ENCODE data around the gene ZNF653. TPM values are rescaled to one million over a fixed set of nuclear protein-coding genes. Genes with fewer than 3 reads are reported as not detected.

Gene ZNF653
- 19.4 and 20.1 TPM in 2 replicates for total RNA-seq

- Mint-ChIP-seq H3K27ac (peak within 1 kb of the TSS; percentile 90), H3K4me1 (ENCODE audit: low read depth) (peaks cover 12% of the 10 kb centered on the region), H3K4me3 (ENCODE audit: low read depth) (peak within 1 kb of the TSS; percentile 89), H3K27me3 (ENCODE audit: low read depth) (no peaks in the 10 kb centered on the region), H3K36me3 (ENCODE audit: low read depth) (peaks cover 16% of the 10 kb centered on the region), H3K9me3 (no peaks in the 10 kb centered on the region)
- DNase-seq (ENCODE audit: low spot score), result peak; percentile 94
- intact Hi-C loops (cut with micrococcal nuclease), result loop anchor here (1.0 to 5.0 kb wide), 4 partner anchors 23 to 82 kb away; partner anchors contain the start of genes ECSIT, ODAD3 and PRKCSH
These were observed at the start of gene ZNF653 for GRCh38 chr19:11505504-11506100. ZNF653 (minus strand) TSS chr19:11505839; CDS start chr19:11505786, 53 bp downstream.

- Mint-ChIP-seq H3K27me3 (ENCODE audit: low read depth) (no peaks in the 10 kb centered on the region), H3K27ac (no peak overlapping the region), H3K9me3 (no peaks in the 10 kb centered on the region), H3K36me3 (ENCODE audit: low read depth) (peaks cover 28% of the 10 kb centered on the region), H3K4me3 (ENCODE audit: low read depth) (peak overlapping the region; percentile 3), H3K4me1 (ENCODE audit: low read depth) (peaks cover 23% of the 10 kb centered on the region)
- intact Hi-C loops (cut with micrococcal nuclease), result no loop called here
- no peak for DNase-seq (ENCODE audit: low spot score)
These were observed 49.6 kb upstream of the ZNF653 start for GRCh38 chr19:11555246-11555645.

- DNase-seq (ENCODE audit: low spot score), result no peak
These were observed 48.5 kb upstream of the ZNF653 start for GRCh38 chr19:11554160-11554559.

GRCh38 chr19:11552666-11553372 is 47.2 kb upstream of the ZNF653 start:
- intact Hi-C loops (cut with micrococcal nuclease), result no loop called here
- Mint-ChIP-seq H3K27me3 (ENCODE audit: low read depth) (no peaks in the 10 kb centered on the region), H3K36me3 (ENCODE audit: low read depth) (peaks cover 25% of the 10 kb centered on the region), H3K9me3 (no peaks in the 10 kb centered on the region), H3K4me3 (ENCODE audit: low read depth) (no peak overlapping the region), H3K4me1 (ENCODE audit: low read depth) (peaks cover 14% of the 10 kb centered on the region), H3K27ac (no peak overlapping the region)
- DNase-seq (ENCODE audit: low spot score), result no peak

More at GRCh38 chr19:11554160-11554559, 48.5 kb upstream of the ZNF653 start:
- Mint-ChIP-seq H3K4me1 (ENCODE audit: low read depth) (peaks cover 20% of the 10 kb centered on the region), H3K36me3 (ENCODE audit: low read depth) (peaks cover 28% of the 10 kb centered on the region), H3K4me3 (ENCODE audit: low read depth) (no peak overlapping the region), H3K27me3 (ENCODE audit: low read depth) (no peaks in the 10 kb centered on the region), H3K27ac (no peak overlapping the region), H3K9me3 (no peaks in the 10 kb centered on the region)
- intact Hi-C loops (cut with micrococcal nuclease), result no loop called here

GRCh38 chr19:11551603-11552235 is 46.1 kb upstream of the ZNF653 start:
- no peaks in the 10 kb centered on the region for H3K27me3 Mint-ChIP-seq (ENCODE audit: low read depth)
- no peak for DNase-seq (ENCODE audit: low spot score)
- intact Hi-C loops (cut with micrococcal nuclease), result no loop called here

GRCh38 chr19:11550265-11550664 is 44.6 kb upstream of the ZNF653 start:
- no peak overlapping the region for H3K27ac Mint-ChIP-seq
- peaks cover 14% of the 10 kb centered on the region for H3K36me3 Mint-ChIP-seq (ENCODE audit: low read depth)
- H3K4me3 Mint-ChIP-seq (ENCODE audit: low read depth), result no peak overlapping the region
- DNase-seq (ENCODE audit: low spot score), result no peak
- intact Hi-C loops (cut with micrococcal nuclease), result no loop called here
- H3K27me3 Mint-ChIP-seq (ENCODE audit: low read depth), result no peaks in the 10 kb centered on the region
- H3K9me3 Mint-ChIP-seq, result no peaks in the 10 kb centered on the region
- H3K4me1 Mint-ChIP-seq (ENCODE audit: low read depth), result peaks cover 2% of the 10 kb centered on the region

More at GRCh38 chr19:11551603-11552235, 46.1 kb upstream of the ZNF653 start:
- Mint-ChIP-seq H3K36me3 (ENCODE audit: low read depth) (peaks cover 21% of the 10 kb centered on the region), H3K4me1 (ENCODE audit: low read depth) (peaks cover 9% of the 10 kb centered on the region), H3K9me3 (no peaks in the 10 kb centered on the region), H3K4me3 (ENCODE audit: low read depth) (no peak overlapping the region), H3K27ac (no peak overlapping the region)

GRCh38 chr19:11549386-11549953 is 43.8 kb upstream of the ZNF653 start:
- no peak overlapping the region for H3K27ac Mint-ChIP-seq
- intact Hi-C loops (cut with micrococcal nuclease), result no loop called here
- H3K36me3 Mint-ChIP-seq (ENCODE audit: low read depth), result peaks cover 14% of the 10 kb centered on the region
- no peak overlapping the region for H3K4me3 Mint-ChIP-seq (ENCODE audit: low read depth)
- peaks cover 2% of the 10 kb centered on the region for H3K4me1 Mint-ChIP-seq (ENCODE audit: low read depth)
- H3K9me3 Mint-ChIP-seq, result no peaks in the 10 kb centered on the region
- DNase-seq (ENCODE audit: low spot score), result no peak
- no peaks in the 10 kb centered on the region for H3K27me3 Mint-ChIP-seq (ENCODE audit: low read depth)

- Mint-ChIP-seq H3K27ac (no peak overlapping the region), H3K9me3 (no peaks in the 10 kb centered on the region), H3K4me3 (ENCODE audit: low read depth) (no peak overlapping the region), H3K36me3 (ENCODE audit: low read depth) (peaks cover 5% of the 10 kb centered on the region), H3K27me3 (ENCODE audit: low read depth) (no peaks in the 10 kb centered on the region), H3K4me1 (ENCODE audit: low read depth) (no peaks in the 10 kb centered on the region)
- intact Hi-C loops (cut with micrococcal nuclease), result no loop called here
- no peak for DNase-seq (ENCODE audit: low spot score)
These were observed 42.5 kb upstream of the ZNF653 start for GRCh38 chr19:11547929-11548700.

- H3K36me3 Mint-ChIP-seq (ENCODE audit: low read depth), result no peaks in the 10 kb centered on the region
- H3K9me3 Mint-ChIP-seq, result no peaks in the 10 kb centered on the region
- intact Hi-C loops (cut with micrococcal nuclease), result no loop called here
- no peak overlapping the region for H3K4me3 Mint-ChIP-seq (ENCODE audit: low read depth)
- H3K27ac Mint-ChIP-seq, result no peak overlapping the region
- H3K4me1 Mint-ChIP-seq (ENCODE audit: low read depth), result peaks cover 3% of the 10 kb centered on the region
- no peak for DNase-seq (ENCODE audit: low spot score)
- peaks cover 18% of the 10 kb centered on the region for H3K27me3 Mint-ChIP-seq (ENCODE audit: low read depth)
These were observed 35.6 kb upstream of the ZNF653 start for GRCh38 chr19:11541238-11541637.

GRCh38 chr19:11540645-11541044 is 35.0 kb upstream of the ZNF653 start:
- intact Hi-C loops (cut with micrococcal nuclease), result no loop called here
- H3K4me1 Mint-ChIP-seq (ENCODE audit: low read depth), result peaks cover 4% of the 10 kb centered on the region

GRCh38 chr19:11539495-11540365 is 34.1 kb upstream of the ZNF653 start:
- Mint-ChIP-seq H3K36me3 (ENCODE audit: low read depth) (no peaks in the 10 kb centered on the region), H3K27ac (no peak overlapping the region), H3K27me3 (ENCODE audit: low read depth) (peaks cover 19% of the 10 kb centered on the region), H3K4me1 (ENCODE audit: low read depth) (peaks cover 8% of the 10 kb centered on the region), H3K9me3 (no peaks in the 10 kb centered on the region), H3K4me3 (ENCODE audit: low read depth) (no peak overlapping the region)
- no peak for DNase-seq (ENCODE audit: low spot score)
- intact Hi-C loops (cut with micrococcal nuclease), result no loop called here

More at GRCh38 chr19:11540645-11541044, 35.0 kb upstream of the ZNF653 start:
- H3K4me3 Mint-ChIP-seq (ENCODE audit: low read depth), result no peak overlapping the region
- no peak for DNase-seq (ENCODE audit: low spot score)
- no peaks in the 10 kb centered on the region for H3K36me3 Mint-ChIP-seq (ENCODE audit: low read depth)
- H3K27me3 Mint-ChIP-seq (ENCODE audit: low read depth), result peaks cover 18% of the 10 kb centered on the region
- no peak overlapping the region for H3K27ac Mint-ChIP-seq
- H3K9me3 Mint-ChIP-seq, result no peaks in the 10 kb centered on the region
